HG03139 (cell line): Measurements from ENCODE around the gene TRAF3.
"Not testable (repeated sequence)": the region's sequence is repeated elsewhere in the genome, so short reads cannot be mapped to it uniquely, and the experiment has no call there.

Source experiments
- ATAC-seq: cut with Tn5 transposase; IDR thresholded peaks from one replicate; pipeline ENCODE4 v1.9.1; 2021; ENCODE audit not compliant: unreplicated experiment

Gene TRAF3

DNA sequence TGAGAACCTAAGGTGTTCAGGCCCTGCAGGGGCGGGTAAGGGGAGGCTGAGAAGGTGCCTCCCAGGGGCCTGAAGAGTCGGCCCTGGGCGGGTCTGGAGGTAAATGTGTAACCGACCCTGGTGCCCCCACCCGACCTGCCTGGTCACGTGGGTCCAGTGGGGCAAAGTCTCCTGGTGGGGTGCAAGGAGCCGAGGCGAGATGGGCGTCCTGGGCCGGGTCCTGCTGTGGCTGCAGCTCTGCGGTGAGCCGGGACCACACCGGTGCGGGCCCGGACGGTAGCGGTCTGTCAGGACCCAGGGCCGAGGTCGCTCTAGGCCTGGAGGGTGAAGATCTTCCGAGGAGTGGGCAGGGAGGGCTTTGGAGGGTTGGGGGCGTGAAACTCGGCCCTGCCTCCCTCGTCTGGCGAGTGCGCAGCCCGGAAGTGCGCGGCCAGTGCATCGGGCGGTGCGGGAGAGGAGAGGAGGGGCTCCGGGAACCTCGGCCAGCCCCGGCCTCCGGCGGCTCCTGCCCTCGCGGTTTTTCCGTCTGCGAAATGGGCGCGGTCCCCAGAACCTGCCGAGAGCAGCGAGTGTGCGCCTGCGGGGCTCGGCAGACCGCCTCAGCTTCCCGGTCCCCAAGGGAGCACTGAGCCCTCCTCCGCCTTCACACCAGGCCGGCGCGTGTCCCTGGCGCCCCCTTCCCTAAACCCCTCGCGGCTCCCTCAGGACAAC, 145.4 kb downstream of the TRAF3 start, which contains the start of gene AMN:
TSS of gene AMN (plus strand) at position 174 of the 711 bp plus-strand sequence. CDS start at position 200, 26 bp downstream.
- ATAC-seq: no peak

- ATAC-seq: no peak
Measured at GRCh38 chr14:102923201-102923924, 146.1 kb downstream of the TRAF3 start.

DNA sequence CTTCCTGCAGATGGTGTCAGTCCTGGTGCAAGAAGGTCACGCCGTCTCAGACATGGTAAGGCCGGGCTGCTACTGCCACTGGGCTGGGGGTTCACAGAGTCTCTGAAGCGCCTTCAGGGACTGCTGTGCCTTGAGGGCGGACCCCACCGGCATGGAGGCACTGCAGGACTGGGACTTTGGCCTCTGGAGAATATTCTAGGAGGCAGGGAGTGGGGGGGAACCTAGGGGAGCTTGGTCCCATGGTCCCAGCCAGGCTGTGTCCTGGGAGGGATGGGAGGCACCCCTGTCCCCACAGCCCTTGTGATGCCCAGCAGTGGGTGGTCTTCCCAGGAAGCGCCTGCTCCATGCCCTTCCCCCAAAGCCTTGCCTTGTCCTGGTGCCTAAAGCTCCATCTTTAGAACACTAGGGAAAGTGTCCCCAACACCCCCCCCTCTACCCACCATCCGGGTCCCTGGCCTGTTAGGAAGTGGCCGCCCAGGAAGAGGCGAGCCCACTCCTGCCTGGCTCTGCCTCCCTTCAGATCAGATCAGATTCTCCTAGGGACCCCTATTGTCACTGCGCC, 146.8 kb downstream of the TRAF3 start:
- no peak for ATAC-seq

DNA sequence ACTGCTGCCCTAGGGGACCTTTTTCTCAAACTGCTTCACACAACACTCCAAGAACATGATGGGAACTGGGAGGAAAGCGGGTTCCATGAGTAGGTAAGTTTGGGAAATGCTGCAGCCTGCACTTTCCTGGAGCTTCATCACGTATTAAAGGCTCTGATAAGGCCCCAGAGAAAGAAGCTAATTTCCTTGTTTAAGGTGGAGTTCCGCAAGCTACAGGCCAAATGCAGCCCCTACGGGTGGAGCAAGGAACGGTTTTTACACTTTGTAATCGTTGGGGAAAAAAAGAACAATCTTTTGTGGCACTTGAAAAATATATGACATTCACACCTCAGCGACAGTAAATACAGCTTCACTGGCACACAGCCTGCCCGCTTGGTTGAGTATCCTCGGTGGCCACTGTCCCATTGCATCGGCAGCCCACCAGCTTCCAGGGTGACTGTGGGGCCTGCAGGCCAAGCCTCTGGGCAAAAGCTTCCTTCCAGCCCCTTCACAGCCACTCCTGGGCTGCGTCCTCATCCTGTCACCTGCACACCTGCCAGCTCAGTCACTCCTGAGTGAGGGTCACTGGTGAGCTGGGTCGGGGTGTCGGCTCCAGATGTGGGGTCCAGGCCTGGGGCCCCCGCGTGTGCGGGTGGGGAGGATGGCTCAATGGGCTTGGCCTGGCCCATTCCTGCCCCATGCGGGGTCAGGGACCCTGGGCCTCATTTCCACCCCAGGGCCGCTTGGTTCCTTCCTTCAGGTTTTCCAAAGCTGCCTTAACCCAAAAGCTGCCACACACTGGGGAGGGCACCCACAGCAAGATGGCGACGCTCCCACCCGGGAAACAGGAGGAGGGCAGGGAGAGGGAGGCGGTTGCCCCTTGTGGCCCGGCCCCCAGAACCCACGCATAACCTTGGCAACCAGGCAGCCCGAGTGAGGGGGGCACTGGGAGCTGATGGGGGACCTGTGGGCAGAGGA, 147.7 kb downstream of the TRAF3 start:
- ATAC-seq: no peak

DNA sequence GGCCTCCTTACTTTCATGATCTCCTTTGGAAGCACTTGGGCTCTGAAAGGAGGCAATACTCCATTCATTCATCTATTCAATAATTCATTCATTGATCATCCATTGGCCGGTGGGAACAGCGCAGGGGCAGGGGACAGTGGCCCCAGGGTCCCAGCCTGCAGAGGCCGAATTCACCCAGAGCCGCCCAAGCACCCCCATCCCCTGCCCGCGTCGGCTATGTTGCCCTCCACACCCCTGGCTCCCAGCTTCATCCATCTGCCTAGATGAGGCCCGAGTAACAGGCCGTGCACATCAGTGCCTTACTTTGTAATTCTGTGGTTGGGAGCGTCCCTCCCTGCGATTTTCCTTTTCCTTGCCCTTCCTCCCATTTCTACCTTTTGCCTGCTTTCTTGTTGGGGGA, 148.4 kb downstream of the TRAF3 start:
- no peak for ATAC-seq

- ATAC-seq: no peak
Measured at GRCh38 chr14:102926104-102926503, 148.9 kb downstream of the TRAF3 start.

GRCh38 chr14:102926840-102927239, 149.6 kb downstream of the TRAF3 start:
- ATAC-seq: not testable (repeated sequence)

- no peak for ATAC-seq
Measured at GRCh38 chr14:102927346-102927877, 150.2 kb downstream of the TRAF3 start.

- no peak for ATAC-seq
Measured at GRCh38 chr14:102927878-102928411, 150.7 kb downstream of the TRAF3 start.

DNA sequence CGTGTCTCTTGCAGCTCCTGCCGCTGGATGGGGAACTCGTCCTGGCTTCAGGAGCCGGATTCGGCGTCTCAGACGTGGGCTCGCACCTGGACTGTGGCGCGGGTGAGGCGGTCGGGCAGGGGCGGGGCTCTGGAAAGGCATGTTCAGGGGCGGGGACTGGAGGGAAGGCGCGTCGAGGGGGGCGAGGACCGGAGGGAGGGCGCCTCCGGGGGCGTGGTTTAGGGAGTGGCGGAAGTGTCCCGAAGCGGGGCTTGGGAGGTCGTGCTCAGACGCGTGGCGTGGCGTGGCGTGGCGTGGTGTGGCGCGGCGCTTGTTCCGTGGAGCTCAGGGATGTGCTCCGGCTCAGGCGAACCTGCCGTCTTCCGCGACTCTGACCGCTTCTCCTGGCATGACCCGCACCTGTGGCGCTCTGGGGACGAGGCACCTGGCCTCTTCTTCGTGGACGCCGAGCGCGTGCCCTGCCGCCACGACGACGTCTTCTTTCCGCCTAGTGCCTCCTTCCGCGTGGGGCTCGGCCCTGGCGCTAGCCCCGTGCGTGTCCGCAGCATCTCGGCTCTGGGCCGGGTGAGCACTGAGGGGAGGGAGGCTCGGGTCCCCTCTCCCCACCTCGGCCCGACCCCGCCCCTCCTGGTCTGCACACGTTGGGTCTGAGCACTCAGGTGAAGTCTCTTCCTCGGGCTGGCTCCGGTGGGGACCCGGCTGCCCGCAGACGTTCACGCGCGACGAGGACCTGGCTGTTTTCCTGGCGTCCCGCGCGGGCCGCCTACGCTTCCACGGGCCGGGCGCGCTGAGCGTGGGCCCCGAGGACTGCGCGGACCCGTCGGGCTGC, 151.4 kb downstream of the TRAF3 start:
- ATAC-seq: no peak

GRCh38 chr14:102929241-102930137, 152.2 kb downstream of the TRAF3 start:
- no peak for ATAC-seq

GRCh38 chr14:102930138-102930752, 153.0 kb downstream of the TRAF3 start:
- ATAC-seq: no peak

DNA sequence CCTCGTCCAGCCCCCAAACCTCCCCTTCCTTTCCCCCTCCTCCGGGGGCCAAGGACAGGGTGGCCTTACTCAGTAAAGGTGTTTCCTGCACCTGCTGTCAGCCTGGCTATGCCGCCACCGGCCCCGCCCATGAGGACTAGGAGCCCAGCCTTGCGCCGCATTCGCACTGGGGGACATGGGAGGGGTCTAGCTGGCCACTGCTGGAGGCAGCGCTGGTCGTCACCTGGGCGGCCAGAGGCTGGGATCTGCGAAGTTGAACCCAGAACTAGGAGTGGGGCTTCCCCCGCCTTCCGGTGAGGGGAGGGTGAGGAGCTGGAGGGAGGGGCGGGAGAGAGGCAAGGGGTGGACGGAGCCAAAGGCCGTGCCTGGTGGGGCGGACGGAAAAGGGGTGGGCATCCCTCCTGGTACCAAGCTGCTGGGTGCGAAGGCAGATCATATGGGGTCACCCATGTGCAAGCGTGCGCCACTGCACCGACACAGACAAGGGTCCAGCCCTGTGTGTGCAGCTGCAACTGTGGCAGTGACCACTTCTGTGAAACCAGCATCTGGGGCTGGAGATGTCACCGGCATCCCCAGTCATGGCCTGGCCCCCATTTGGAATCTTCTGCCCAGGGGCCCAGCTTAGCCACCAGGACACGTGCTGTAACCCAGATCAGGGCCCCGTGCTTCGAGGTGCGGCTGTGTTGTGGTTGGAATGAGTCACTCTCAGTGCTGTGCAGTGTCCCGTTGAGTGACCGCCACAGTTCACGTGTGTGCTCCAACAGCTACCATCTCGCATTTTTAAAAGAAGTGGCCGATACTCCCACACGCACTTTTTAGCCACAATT, 153.7 kb downstream of the TRAF3 start:
- no peak for ATAC-seq

- no peak for ATAC-seq
Measured at GRCh38 chr14:102931580-102932285, 154.5 kb downstream of the TRAF3 start.

GRCh38 chr14:102932484-102933248, 155.4 kb downstream of the TRAF3 start:
- ATAC-seq: no peak
